ENCODE data around the gene NTN1. TPM values are rescaled to one million over a fixed set of nuclear protein-coding genes. Genes with fewer than 3 reads are reported as not detected.

The NTN1 gene
- total RNA-seq, 1 donor from 2014 or later = under 0.01 TPM

GRCh38 chr17:9035249-9035648, 13.9 kb downstream of the NTN1 start:
- Histone ChIP-seq H3K27me3 (ENCODE audit: control insufficient read depth, insufficient read depth, low read length) (peaks cover 3% of the 10 kb centered on the region), H3K4me3 (ENCODE audit: low read depth, low read length) (no peak overlapping the region), H3K36me3 (ENCODE audit: control insufficient read depth, insufficient read depth, low read length) (no peaks in the 10 kb centered on the region)
- no peak for FAIRE-seq
- DNase-seq (ENCODE audit: low read depth) = no peak
- TF ChIP-seq CTCF (IDR thresholded peaks at IDR 0.05; ENCODE audit: insufficient read depth, low read length, severe bottlenecking) = no peak

- Histone ChIP-seq H3K4me3 (ENCODE audit: low read depth, low read length) (no peak overlapping the region), H3K36me3 (ENCODE audit: control insufficient read depth, insufficient read depth, low read length) (no peaks in the 10 kb centered on the region), H3K27me3 (ENCODE audit: control insufficient read depth, insufficient read depth, low read length) (peaks cover 3% of the 10 kb centered on the region)
- FAIRE-seq (no peak), DNase-seq (ENCODE audit: low read depth) (no peak)
- no peak for TF ChIP-seq CTCF (IDR thresholded peaks at IDR 0.05; ENCODE audit: insufficient read depth, low read length, severe bottlenecking)
Measured at GRCh38 chr17:9036336-9036735, 15.0 kb downstream of the NTN1 start.

- TF ChIP-seq CTCF (IDR thresholded peaks at IDR 0.05; ENCODE audit: insufficient read depth, low read length, severe bottlenecking) = no peak
- H3K36me3 ChIP-seq (ENCODE audit: control insufficient read depth, insufficient read depth, low read length) = no peaks in the 10 kb centered on the region
- DNase-seq (ENCODE audit: low read depth) = no peak
- no peak overlapping the region for H3K4me3 ChIP-seq (ENCODE audit: low read depth, low read length)
- no peak for FAIRE-seq
- H3K27me3 ChIP-seq (ENCODE audit: control insufficient read depth, insufficient read depth, low read length) = no peaks in the 10 kb centered on the region
Measured at GRCh38 chr17:9037736-9038135, 16.4 kb downstream of the NTN1 start.

- H3K36me3 ChIP-seq (ENCODE audit: control insufficient read depth, insufficient read depth, low read length) = no peaks in the 10 kb centered on the region
- FAIRE-seq = no peak
- H3K27me3 ChIP-seq (ENCODE audit: control insufficient read depth, insufficient read depth, low read length) = no peaks in the 10 kb centered on the region
- TF ChIP-seq CTCF (IDR thresholded peaks at IDR 0.05; ENCODE audit: insufficient read depth, low read length, severe bottlenecking) = no peak
- no peak overlapping the region for H3K4me3 ChIP-seq (ENCODE audit: low read depth, low read length)
- no peak for DNase-seq (ENCODE audit: low read depth)
Measured at GRCh38 chr17:9038380-9038779, 17.1 kb downstream of the NTN1 start.

- H3K36me3 ChIP-seq (ENCODE audit: control insufficient read depth, insufficient read depth, low read length) = no peaks in the 10 kb centered on the region
- no peaks in the 10 kb centered on the region for H3K27me3 ChIP-seq (ENCODE audit: control insufficient read depth, insufficient read depth, low read length)
- no peak for FAIRE-seq
- TF ChIP-seq CTCF (IDR thresholded peaks at IDR 0.05; ENCODE audit: insufficient read depth, low read length, severe bottlenecking) = no peak
- no peak for DNase-seq (ENCODE audit: low read depth)
- no peak overlapping the region for H3K4me3 ChIP-seq (ENCODE audit: low read depth, low read length)
Measured at GRCh38 chr17:9044772-9045463, 23.6 kb downstream of the NTN1 start.

Data from bronchial epithelial cell (primary cell).